ENCODE results near the gene PLPP1. TPM values are rescaled to one million over a fixed set of nuclear protein-coding genes. Genes with fewer than 3 reads are reported as not detected.

Gene PLPP1
- total and polyA plus RNA-seq, 2 of the 13 experiments (the other 11 are each of a cell fraction or from before 2014, with no cell fraction given), result 7.3 to 12.1 TPM

- TF ChIP-seq PBX2 (CRISPR knock-in tag; IDR thresholded peaks at IDR 0.05) (no peak), FOXM1 (CRISPR knock-in tag; IDR thresholded peaks at IDR 0.05) (no peak), NR3C1 (CRISPR knock-in tag; IDR thresholded peaks at IDR 0.05) (no peak), ARNTL (CRISPR knock-in tag; IDR thresholded peaks at IDR 0.05) (no peak), ZNF768 (CRISPR knock-in tag; IDR thresholded peaks at IDR 0.05) (no peak), EHMT2 (IDR thresholded peaks at IDR 0.05; ENCODE audit: borderline replicate concordance, low read depth, low read length) (no peak), TRIM24 (CRISPR knock-in tag; IDR thresholded peaks at IDR 0.05) (no peak), HNF4G (IDR thresholded peaks at IDR 0.05; ENCODE audit: borderline replicate concordance, low read depth, low read length) (no peak; the same call in 1 of the 2 replicates), HNF4G (CRISPR knock-in tag; IDR thresholded peaks at IDR 0.05; ENCODE audit: borderline replicate concordance, low read depth) (no peak), ZNF362 (CRISPR knock-in tag; IDR thresholded peaks at IDR 0.05; ENCODE audit: borderline replicate concordance) (no peak), FOXA3 (CRISPR knock-in tag; IDR thresholded peaks at IDR 0.05) (peak; percentile 25; the same call in 1 of the 2 replicates), SCMH1 (CRISPR knock-in tag; IDR thresholded peaks at IDR 0.05; ENCODE audit: borderline replicate concordance) (no peak), ZFP82 (CRISPR knock-in tag; IDR thresholded peaks at IDR 0.05; ENCODE audit: borderline replicate concordance) (no peak), ZNF230 (CRISPR knock-in tag; IDR thresholded peaks at IDR 0.05) (no peak), SOX6 (IDR thresholded peaks at IDR 0.05) (no peak), SOX6 (CRISPR knock-in tag; IDR thresholded peaks at IDR 0.05) (peak; percentile 30; the same call in 1 of the 2 replicates), SNRNP70 (IDR thresholded peaks at IDR 0.05; ENCODE audit: low read depth, low read length) (no peak), NFKBIZ (CRISPR knock-in tag; IDR thresholded peaks at IDR 0.05) (no peak), CREBL2 (CRISPR knock-in tag; IDR thresholded peaks at IDR 0.05; ENCODE audit: borderline replicate concordance) (no peak), HMGXB3 (CRISPR knock-in tag; IDR thresholded peaks at IDR 0.05; ENCODE audit: borderline replicate concordance) (no peak), DDIT3 (CRISPR knock-in tag; IDR thresholded peaks at IDR 0.05) (no peak)
These were observed 41.2 kb upstream of the PLPP1 start (continued) for GRCh38 chr5:55575815-55576583.

Measured in HepG2 (cell line).